ENCODE data around the gene KLF6.

The KLF6 gene

DNA sequence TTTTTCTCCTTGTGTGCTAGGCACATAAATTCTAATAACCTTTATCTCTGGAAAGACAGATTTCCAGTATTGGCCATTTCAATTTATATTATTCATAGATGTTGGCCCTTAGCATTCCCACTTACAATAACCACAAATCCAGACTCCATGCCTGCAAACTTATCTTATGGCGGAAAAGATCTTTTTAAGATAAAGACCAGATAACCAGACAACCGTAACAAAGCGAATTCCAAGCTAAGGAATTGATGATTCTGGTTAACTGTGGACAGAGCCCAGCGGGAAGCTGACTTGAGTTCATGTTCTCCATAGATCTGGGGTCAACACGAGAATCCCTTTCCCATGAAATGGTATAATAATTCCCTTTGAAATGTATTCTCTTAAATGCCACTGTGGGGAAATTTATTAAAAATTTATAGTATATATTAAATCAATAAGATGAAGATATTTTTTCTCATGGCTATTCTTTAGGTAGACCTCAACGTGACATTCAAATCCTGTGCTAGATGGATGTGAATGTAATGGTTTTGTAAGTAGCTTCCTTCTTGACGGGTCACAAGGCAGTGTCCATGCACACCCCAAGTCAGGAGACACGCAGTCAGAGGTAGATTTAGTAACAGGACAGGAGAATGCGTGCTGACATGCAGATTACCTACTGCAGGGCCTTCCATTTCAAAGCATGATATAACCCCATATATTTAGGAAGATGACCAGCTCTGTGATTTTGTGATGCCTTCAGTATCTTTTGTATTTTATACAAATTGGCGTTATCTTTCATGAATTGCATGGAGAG is 37.7 kb upstream of the KLF6 start:
- no peak for DNase-seq (ENCODE audit: low spot score)
- in situ Hi-C loops (cut with MboI; ENCODE audit: low sequenced_read_pairs, unreplicated experiment): no loop called here
- no peak for TF ChIP-seq CTCF (IDR thresholded peaks at IDR 0.05; ENCODE audit: borderline replicate concordance, control extremely low read depth, extremely low read depth, insufficient read depth, missing control alignments)

DNA sequence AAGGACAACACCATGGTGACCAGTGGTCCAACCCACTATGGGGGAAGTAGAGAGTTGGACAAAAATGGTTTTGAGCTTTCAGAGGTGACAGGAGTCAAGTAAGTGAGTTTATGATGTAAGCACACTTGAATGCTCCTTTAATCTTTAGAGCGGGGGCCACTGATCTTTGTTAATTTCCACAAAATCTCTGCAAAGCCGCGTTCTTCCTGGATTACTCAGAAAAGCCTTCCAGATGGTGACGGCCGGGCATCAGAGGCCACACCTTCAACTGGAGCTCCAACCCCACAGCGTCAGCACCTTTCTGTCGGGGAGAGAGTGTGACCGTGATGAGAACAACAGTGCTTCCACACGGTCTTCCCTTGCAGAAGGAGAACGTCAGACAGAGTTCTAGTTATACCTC is 35.2 kb upstream of the KLF6 start:
- DNase-seq (ENCODE audit: low spot score): no peak
- TF ChIP-seq CTCF (IDR thresholded peaks at IDR 0.05; ENCODE audit: borderline replicate concordance, control extremely low read depth, extremely low read depth, insufficient read depth, missing control alignments): no peak
- in situ Hi-C loops (cut with MboI; ENCODE audit: low sequenced_read_pairs, unreplicated experiment): no loop called here

DNA sequence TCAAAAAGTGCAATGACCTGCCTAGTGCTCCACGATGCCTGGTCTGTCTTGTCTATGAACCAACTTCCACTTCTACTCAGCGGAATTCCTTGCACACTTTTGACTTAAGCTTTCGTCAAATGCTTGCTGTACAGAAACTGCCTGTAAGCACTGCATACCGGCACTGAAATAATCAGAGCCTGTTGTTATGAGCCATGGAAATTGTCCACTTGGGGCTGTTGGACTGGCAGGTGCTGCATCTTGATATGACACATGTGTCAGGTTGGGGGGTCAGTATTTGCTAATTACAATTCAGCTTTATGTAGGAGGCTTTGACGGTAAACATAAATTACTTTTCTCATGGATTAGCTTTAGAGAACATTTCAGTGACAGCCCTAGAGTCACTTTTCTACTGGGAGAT is 32.0 kb upstream of the KLF6 start:
- DNase-seq (ENCODE audit: low spot score): no peak
- no peak for TF ChIP-seq CTCF (IDR thresholded peaks at IDR 0.05; ENCODE audit: borderline replicate concordance, control extremely low read depth, extremely low read depth, insufficient read depth, missing control alignments)
- in situ Hi-C loops (cut with MboI; ENCODE audit: low sequenced_read_pairs, unreplicated experiment): no loop called here

- no peak for TF ChIP-seq CTCF (IDR thresholded peaks at IDR 0.05; ENCODE audit: borderline replicate concordance, control extremely low read depth, extremely low read depth, insufficient read depth, missing control alignments)
- DNase-seq (ENCODE audit: low spot score): no peak
- in situ Hi-C loops (cut with MboI; ENCODE audit: low sequenced_read_pairs, unreplicated experiment): no loop called here
Measured at GRCh38 chr10:3814838-3815220, 29.8 kb upstream of the KLF6 start.

GRCh38 chr10:3813986-3814837 is 29.2 kb upstream of the KLF6 start:
- no peak for TF ChIP-seq CTCF (IDR thresholded peaks at IDR 0.05; ENCODE audit: borderline replicate concordance, control extremely low read depth, extremely low read depth, insufficient read depth, missing control alignments)
- in situ Hi-C loops (cut with MboI; ENCODE audit: low sequenced_read_pairs, unreplicated experiment): no loop called here
- DNase-seq (ENCODE audit: low spot score): no peak

- no peak for TF ChIP-seq CTCF (IDR thresholded peaks at IDR 0.05; ENCODE audit: borderline replicate concordance, control extremely low read depth, extremely low read depth, insufficient read depth, missing control alignments)
- no peak for DNase-seq (ENCODE audit: low spot score)
- in situ Hi-C loops (cut with MboI; ENCODE audit: low sequenced_read_pairs, unreplicated experiment): no loop called here
Measured at GRCh38 chr10:3813267-3813666, 28.3 kb upstream of the KLF6 start.
